ENCODE results near the gene CTDNEP1. TPM values are rescaled to one million over a fixed set of nuclear protein-coding genes. Genes with fewer than 3 reads are reported as not detected.

CTDNEP1 gene
- total RNA-seq, result 165 and 168 TPM in 2 replicates

DNA sequence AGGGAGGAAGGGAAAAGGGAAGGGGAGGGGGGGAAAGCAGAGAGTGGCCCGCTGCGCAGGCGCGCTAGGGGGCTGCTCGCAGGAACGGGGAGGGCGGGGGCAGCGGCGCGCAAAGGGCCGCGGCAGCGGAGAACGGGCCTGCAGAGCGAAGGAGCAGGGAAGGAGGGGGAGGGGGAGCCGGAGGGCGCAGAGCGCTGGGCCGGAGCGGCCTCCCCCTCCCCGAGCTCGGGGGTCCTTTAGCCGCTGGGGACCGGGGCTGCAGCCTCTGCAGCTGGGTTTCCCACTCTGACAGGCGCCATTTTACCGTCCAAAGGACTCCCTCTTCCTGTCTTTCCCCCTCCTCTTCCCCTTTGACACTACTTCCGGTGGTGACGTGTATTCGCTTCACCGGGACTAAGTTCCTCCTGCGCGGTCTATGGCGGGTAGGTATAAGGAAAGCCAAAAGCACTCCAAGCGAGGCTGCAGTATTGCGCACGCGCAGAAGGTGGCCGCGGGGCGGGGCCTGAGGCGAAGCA lies at the start of gene CTDNEP1:
Gene CTDNEP1 (minus strand): TSS at position 74 of the 515 bp plus-strand sequence. CDS start 438 bp downstream, outside the sequence.
- peak; percentile 83 for ATAC-seq (ENCODE audit: low read depth)
- Mint-ChIP-seq H3K27me3 (no peaks in the 10 kb centered on the region), H3K27ac (peak within 1 kb of the TSS; percentile 100), H3K4me3 (peak within 1 kb of the TSS; percentile 98), H3K4me1 (peaks cover 44% of the 10 kb centered on the region), H3K36me3 (ENCODE audit: low read depth) (peaks cover 58% of the 10 kb centered on the region), H3K9me3 (no peaks in the 10 kb centered on the region)
- intact Hi-C loops (cut with micrococcal nuclease), result loop anchor here (1.0 to 5.0 kb wide), 9 partner anchors 9 to 583 kb away; partner anchors contain the start of genes EIF5A, GABARAP, KDM6B and NEURL4
- DNase-seq, result peak; percentile 99
- POLR2A ChIA-PET, result interaction anchor here (0.7 to 5.8 kb wide), 10 partner anchors 8 to 435 kb away, joined by 3 to 134 read pairs (median 4); partner anchors contain the start of genes ACADVL, DLG4, DVL2 and GABARAP
- TF ChIP-seq, protein P1, sequence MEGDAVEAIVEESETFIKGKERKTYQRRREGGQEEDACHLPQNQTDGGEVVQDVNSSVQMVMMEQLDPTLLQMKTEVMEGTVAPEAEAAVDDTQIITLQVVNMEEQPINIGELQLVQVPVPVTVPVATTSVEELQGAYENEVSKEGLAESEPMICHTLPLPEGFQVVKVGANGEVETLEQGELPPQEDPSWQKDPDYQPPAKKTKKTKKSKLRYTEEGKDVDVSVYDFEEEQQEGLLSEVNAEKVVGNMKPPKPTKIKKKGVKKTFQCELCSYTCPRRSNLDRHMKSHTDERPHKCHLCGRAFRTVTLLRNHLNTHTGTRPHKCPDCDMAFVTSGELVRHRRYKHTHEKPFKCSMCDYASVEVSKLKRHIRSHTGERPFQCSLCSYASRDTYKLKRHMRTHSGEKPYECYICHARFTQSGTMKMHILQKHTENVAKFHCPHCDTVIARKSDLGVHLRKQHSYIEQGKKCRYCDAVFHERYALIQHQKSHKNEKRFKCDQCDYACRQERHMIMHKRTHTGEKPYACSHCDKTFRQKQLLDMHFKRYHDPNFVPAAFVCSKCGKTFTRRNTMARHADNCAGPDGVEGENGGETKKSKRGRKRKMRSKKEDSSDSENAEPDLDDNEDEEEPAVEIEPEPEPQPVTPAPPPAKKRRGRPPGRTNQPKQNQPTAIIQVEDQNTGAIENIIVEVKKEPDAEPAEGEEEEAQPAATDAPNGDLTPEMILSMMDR (IDR thresholded peaks at IDR 0.05), result no peak
- CTCF ChIA-PET, result interaction anchor here (0.6 kb wide), 1 partner anchor 9 kb away, joined by 3 read pairs; the partner anchor contains the start of gene GABARAP

DNA sequence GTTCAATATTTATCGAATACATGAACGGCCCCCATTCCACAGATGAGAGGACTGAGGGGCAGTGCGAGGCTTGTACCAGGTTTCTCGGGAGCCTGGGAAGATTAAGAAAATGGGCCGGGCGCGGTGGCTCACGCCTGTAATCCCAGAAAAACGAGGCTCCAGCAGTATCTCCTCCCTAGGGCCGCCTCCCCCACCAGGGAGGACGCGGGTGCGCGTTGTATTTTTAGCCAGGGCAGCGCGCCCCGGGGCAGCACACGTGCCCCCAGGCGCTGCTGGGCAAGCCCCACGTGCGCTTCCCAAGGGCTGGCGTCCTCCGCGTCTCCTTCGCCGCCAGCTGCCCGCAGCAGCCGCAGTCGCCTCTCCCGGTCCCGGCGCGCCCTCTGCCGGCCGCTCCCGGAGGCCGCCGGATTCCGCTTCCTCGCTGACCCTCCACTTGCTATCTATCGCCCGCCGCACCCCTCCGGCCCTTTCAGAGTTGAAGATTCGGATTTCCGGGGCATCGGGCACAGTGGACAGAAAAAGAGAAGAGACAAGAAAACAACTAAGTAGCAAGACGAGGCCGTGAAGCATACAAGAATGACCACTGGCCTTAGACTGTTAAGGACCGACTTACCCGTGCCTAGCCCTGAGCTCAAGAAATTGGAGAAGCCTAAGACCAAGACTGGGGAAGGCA lies 44.8 kb upstream of the CTDNEP1 start:
- Mint-ChIP-seq H3K36me3 (ENCODE audit: low read depth) (no peaks in the 10 kb centered on the region), H3K27me3 (peaks cover 18% of the 10 kb centered on the region), H3K4me3 (peak overlapping the region; percentile 32), H3K4me1 (peaks cover 24% of the 10 kb centered on the region), H3K27ac (no peak overlapping the region), H3K9me3 (no peaks in the 10 kb centered on the region)
- POLR2A ChIA-PET, result interaction anchor here (0.6 to 2.2 kb wide), 19 partner anchors 9 to 391 kb away, joined by 3 to 14 read pairs (median 4); partner anchors contain the start of genes ACAP1, EIF5A, GABARAP and GPS2
- ATAC-seq (ENCODE audit: low read depth), result peak; percentile 49
- peak; percentile 75 for DNase-seq
- TF ChIP-seq, protein P1 (IDR thresholded peaks at IDR 0.05), result peak; percentile 29
- intact Hi-C loops (cut with micrococcal nuclease), result loop anchor here (1.0 to 5.0 kb wide), 5 partner anchors 16 to 250 kb away; partner anchors contain the start of gene CLDN7
- CTCF ChIA-PET, result interaction anchor here (0.6 to 3.5 kb wide), 24 partner anchors 9 to 293 kb away, joined by 3 to 38 read pairs (median 6); partner anchors contain the start of genes ACADVL, ACAP1, DLG4 and GPS2

DNA sequence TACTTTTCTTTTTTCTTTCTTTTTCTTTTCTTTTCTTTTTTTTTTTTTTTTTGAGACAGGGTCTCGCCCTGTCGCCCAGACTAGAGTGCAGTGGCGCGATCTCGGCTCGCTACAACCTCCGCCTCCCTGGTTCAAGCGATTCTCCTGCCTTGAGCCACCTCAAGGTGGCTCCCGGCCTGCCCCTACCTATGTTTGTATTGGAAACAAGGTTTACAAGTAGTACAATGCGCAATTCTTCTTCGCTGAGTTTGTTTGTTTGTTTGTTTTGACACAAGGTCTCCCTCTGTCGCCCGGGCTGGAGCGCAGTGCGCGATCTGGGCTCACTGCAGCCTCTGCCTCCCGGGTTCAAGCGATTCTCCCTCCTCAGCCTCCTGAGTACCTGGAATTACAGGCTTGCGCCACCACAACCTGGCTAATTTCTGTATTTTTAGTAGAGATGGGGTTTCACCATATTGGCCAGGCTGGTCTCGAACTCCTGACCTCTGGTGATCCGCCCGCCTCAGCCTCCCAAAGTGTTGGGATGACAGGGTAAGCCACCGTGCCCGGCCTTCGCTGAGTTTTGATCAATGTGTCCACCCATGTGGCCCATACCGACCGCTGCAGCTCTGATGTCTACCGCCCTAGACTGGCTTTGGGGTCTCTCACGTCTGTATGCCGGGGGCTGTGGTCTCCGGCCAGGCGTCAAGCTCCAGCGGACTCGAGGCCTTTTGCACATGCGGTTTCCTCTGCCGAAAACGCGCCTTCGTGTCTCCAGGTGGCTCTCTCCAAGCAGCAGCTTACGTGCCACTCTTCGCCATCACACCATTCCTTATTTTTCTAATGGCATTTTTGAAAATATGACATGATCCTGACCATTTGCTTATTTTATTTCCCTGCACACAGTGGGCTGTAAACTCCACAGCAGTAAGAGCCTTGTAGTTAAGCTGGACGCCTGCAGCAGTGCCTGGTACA lies 44.0 kb upstream of the CTDNEP1 start:
- no peak overlapping the region for H3K27ac Mint-ChIP-seq
- H3K27me3 Mint-ChIP-seq, result peaks cover 20% of the 10 kb centered on the region
- TF ChIP-seq, protein P1 (IDR thresholded peaks at IDR 0.05), result no peak
- POLR2A ChIA-PET, result interaction anchor here (1.0 to 2.2 kb wide), 11 partner anchors 10 to 392 kb away, joined by 3 to 14 read pairs (median 5); partner anchors contain the start of genes ACAP1, EIF5A, SLC16A13 and SLC2A4
- peak overlapping the region; percentile 70 for H3K4me3 Mint-ChIP-seq
- CTCF ChIA-PET, result interaction anchor here (0.6 to 3.5 kb wide), 21 partner anchors 8 to 294 kb away, joined by 3 to 38 read pairs (median 6); partner anchors contain the start of genes ACADVL, ACAP1, DLG4 and GPS2
- DNase-seq (no peak), ATAC-seq (ENCODE audit: low read depth) (no peak)
- intact Hi-C loops (cut with micrococcal nuclease), result loop anchor here (1.0 to 5.0 kb wide), 5 partner anchors 15 to 249 kb away; partner anchors contain the start of gene CLDN7
- H3K36me3 Mint-ChIP-seq (ENCODE audit: low read depth), result no peaks in the 10 kb centered on the region
- H3K9me3 Mint-ChIP-seq, result no peaks in the 10 kb centered on the region
- peaks cover 24% of the 10 kb centered on the region for H3K4me1 Mint-ChIP-seq

DNA sequence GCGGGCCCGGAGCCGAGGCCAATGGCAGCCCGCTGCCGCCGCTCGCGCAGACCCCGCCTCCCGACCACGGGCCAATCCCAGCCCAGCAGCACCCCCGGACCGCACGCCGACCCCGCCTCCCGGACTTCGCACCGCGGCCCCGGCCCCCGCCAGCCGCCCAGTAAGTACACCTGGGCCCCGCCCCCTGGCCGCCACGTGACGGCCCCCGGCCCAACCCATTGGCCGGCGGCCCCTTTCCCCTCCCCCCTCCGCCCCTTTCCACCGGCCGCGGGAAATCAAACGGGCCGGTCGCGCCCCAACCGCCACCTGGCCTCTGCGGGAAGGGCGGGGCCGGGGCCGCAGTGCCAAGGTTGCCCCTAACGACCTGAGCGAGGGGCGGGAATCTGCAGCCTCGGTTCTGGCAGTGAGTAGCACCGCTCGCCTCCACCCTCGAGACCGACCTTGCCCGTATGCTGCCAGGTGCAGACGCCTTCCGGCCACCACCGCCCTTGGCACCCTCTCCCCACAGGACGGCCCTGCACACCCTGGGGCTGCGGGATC lies 43.1 kb upstream of the CTDNEP1 start, which contains the start of gene YBX2:
Gene YBX2 (minus strand): TSS at position 26 of the 540 bp plus-strand sequence. CDS start 139 bp downstream, outside the sequence.
- intact Hi-C loops (cut with micrococcal nuclease), result loop anchor here (5.0 kb wide), 1 partner anchor 32 kb away; the partner anchor contains the start of gene CLDN7
- DNase-seq (peak; percentile 64), ATAC-seq (ENCODE audit: low read depth) (peak; percentile 76)
- CTCF ChIA-PET, result no interaction called here
- Mint-ChIP-seq H3K27ac (no peak within 1 kb of the TSS), H3K4me1 (peaks cover 24% of the 10 kb centered on the region), H3K27me3 (peaks cover 25% of the 10 kb centered on the region), H3K9me3 (no peaks in the 10 kb centered on the region), H3K4me3 (peak within 1 kb of the TSS; percentile 70), H3K36me3 (ENCODE audit: low read depth) (no peaks in the 10 kb centered on the region)
- POLR2A ChIA-PET, result no interaction called here
- TF ChIP-seq, protein P1 (IDR thresholded peaks at IDR 0.05), result no peak

Data from activated B cell treated with CpG ODN at 0.5 μM for 24 hours (primary cell).